SK-N-SH treated with all-trans-retinoic acid at 6 μM for 48 hours (cell line): Measurements from ENCODE around the gene CPS1.

Source experiments
- ARNTL ChIP-seq: fragments of 450-650 bp; formaldehyde crosslinking; IDR thresholded peaks from 2 replicates; pipeline ENCODE4 v1.5.0; 2020; ENCODE audit warnings: low read depth, mild to moderate bottlenecking, moderate library complexity, borderline replicate concordance
- CSDC2 ChIP-seq: fragments of 250-450 bp; sonication (Bioruptor Pico); IDR thresholded peaks from 2 replicates; pipeline ENCODE4 v1.5.0; 2020; ENCODE audit warnings: mild to moderate bottlenecking, moderate library complexity
- OSR1 ChIP-seq: fragments of 250-450 bp; sonication (Bioruptor Pico); IDR thresholded peaks from 2 replicates; pipeline ENCODE4 v1.8.0; 2022; ENCODE audit warnings: moderate library complexity, mild to moderate bottlenecking, inconsistent platforms
- SNAI2 ChIP-seq: fragments of 250-450 bp; sonication (Bioruptor Pico); IDR thresholded peaks from 2 replicates; pipeline ENCODE4 v1.5.0; 2020; ENCODE audit warnings: mild to moderate bottlenecking, moderate library complexity
- TOX ChIP-seq: fragments of 250-450 bp; sonication (Bioruptor Pico); IDR thresholded peaks from 2 replicates; pipeline ENCODE4 v1.8.0; 2021; ENCODE audit warnings: mild to moderate bottlenecking, moderate library complexity, borderline replicate concordance
- ZNF8 ChIP-seq: fragments of 450-650 bp; formaldehyde crosslinking; IDR thresholded peaks from 2 replicates; pipeline ENCODE4 v1.5.0; 2020; ENCODE audit warnings: mild to moderate bottlenecking, moderate library complexity
- TF ChIP-seq, protein P1 (sequence below): fragments of 250-450 bp; sonication (Bioruptor Pico); IDR thresholded peaks from 2 replicates; pipeline ENCODE4 v1.8.0; 2020; ENCODE audit warnings: mild to moderate bottlenecking, moderate library complexity, borderline replicate concordance
- TF ChIP-seq, protein P2 (sequence below): fragments of 250-450 bp; sonication (Bioruptor Pico); IDR thresholded peaks from 2 replicates; pipeline ENCODE4 v1.5.1; 2020; ENCODE audit warnings: low read depth, mild to moderate bottlenecking, moderate library complexity

DNA sequence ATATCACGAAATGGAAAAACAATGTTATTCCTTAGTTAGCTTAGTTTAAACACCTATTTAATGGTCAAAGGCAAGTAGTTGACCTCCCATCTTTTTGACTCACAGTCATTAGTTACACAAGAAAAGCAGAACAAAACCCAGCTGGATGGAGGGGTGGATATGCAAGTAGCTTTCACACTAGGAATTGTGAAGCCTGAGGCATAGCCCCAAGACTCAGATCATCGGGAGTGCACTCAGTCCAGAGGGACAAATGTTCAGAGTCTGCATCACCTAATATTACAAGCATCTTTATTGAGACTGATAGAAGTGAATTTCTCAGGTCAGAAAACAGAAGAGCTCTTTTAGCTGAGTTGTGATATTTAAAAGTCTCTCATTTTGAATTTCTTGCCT is 15.5 kb upstream of the CPS1 start:
- TF ChIP-seq CSDC2 (no peak), TOX (CRISPR knock-in tag) (no peak), OSR1 (no peak), ZNF8 (CRISPR knock-in tag) (no peak), ARNTL (no peak), SNAI2 (CRISPR knock-in tag) (no peak)
- TF ChIP-seq, protein P1, sequence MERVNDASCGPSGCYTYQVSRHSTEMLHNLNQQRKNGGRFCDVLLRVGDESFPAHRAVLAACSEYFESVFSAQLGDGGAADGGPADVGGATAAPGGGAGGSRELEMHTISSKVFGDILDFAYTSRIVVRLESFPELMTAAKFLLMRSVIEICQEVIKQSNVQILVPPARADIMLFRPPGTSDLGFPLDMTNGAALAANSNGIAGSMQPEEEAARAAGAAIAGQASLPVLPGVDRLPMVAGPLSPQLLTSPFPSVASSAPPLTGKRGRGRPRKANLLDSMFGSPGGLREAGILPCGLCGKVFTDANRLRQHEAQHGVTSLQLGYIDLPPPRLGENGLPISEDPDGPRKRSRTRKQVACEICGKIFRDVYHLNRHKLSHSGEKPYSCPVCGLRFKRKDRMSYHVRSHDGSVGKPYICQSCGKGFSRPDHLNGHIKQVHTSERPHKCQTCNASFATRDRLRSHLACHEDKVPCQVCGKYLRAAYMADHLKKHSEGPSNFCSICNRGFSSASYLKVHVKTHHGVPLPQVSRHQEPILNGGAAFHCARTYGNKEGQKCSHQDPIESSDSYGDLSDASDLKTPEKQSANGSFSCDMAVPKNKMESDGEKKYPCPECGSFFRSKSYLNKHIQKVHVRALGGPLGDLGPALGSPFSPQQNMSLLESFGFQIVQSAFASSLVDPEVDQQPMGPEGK: no peak
- TF ChIP-seq, protein P2, sequence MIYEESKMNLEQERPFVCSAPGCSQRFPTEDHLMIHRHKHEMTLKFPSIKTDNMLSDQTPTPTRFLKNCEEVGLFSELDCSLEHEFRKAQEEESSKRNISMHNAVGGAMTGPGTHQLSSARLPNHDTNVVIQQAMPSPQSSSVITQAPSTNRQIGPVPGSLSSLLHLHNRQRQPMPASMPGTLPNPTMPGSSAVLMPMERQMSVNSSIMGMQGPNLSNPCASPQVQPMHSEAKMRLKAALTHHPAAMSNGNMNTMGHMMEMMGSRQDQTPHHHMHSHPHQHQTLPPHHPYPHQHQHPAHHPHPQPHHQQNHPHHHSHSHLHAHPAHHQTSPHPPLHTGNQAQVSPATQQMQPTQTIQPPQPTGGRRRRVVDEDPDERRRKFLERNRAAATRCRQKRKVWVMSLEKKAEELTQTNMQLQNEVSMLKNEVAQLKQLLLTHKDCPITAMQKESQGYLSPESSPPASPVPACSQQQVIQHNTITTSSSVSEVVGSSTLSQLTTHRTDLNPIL (CRISPR knock-in tag): no peak
